ENCODE measurements around the gene TMEM72. TPM values are rescaled to one million over a fixed set of nuclear protein-coding genes. Genes with fewer than 3 reads are reported as not detected.

The TMEM72 gene
- total RNA-seq, 6 donors from 2014 or later: 0.06 TPM; not detected in 5

DNA sequence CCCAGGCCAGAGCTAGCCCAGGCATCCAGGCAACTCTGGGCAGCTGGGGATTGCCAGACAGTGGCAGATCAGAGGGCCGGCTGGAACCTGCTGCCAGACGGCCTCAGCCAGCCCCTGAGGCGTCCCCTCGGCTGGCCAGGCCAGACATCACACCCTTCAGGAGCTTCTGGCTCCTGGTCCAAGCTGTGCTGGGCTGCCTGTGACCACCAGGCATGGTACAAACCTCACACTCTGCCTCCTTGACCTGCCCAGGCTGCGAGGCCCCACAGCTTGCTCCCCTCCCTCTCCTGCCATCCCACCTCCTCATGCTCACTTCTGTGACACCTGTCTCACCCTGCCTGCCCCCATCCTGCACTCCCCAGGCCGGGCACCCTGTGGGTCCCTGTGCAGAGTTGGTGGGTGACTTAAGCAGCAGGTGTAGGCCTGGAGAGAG lies 61.8 kb downstream of the TMEM72 start:
- 81 to 85% methylated on average over 6 of the region's 6 CpGs for WGBS, 2 donors

GRCh38 chr10:44973323-44974081 lies 62.4 kb downstream of the TMEM72 start:
- peak overlapping the region in 1 of 4 donors; percentile 75 for H3K4me3 ChIP-seq
- peak overlapping the region; percentile 78 to 92 (median 88) for H3K27ac ChIP-seq
- WGBS, 2 donors: 42 to 62% methylated on average over 16 to 18 of the region's 18 CpGs
- H3K27me3 ChIP-seq: no peaks in the 10 kb centered on the region
- H3K4me1 ChIP-seq: peaks cover 36 to 61% (median 55%) of the 10 kb centered on the region in 4 donors
- H3K36me3 ChIP-seq: peaks cover 2 to 50% (median 19%) of the 10 kb centered on the region in 4 donors
- TF ChIP-seq POLR2AphosphoS5 (IDR thresholded peaks at IDR 0.05) (no peak), EP300 (IDR thresholded peaks at IDR 0.05) (peak in 1 of 4 donors; percentile 56), POLR2A (IDR thresholded peaks at IDR 0.05) (no peak)
- TF ChIP-seq, protein P1, sequence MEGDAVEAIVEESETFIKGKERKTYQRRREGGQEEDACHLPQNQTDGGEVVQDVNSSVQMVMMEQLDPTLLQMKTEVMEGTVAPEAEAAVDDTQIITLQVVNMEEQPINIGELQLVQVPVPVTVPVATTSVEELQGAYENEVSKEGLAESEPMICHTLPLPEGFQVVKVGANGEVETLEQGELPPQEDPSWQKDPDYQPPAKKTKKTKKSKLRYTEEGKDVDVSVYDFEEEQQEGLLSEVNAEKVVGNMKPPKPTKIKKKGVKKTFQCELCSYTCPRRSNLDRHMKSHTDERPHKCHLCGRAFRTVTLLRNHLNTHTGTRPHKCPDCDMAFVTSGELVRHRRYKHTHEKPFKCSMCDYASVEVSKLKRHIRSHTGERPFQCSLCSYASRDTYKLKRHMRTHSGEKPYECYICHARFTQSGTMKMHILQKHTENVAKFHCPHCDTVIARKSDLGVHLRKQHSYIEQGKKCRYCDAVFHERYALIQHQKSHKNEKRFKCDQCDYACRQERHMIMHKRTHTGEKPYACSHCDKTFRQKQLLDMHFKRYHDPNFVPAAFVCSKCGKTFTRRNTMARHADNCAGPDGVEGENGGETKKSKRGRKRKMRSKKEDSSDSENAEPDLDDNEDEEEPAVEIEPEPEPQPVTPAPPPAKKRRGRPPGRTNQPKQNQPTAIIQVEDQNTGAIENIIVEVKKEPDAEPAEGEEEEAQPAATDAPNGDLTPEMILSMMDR (IDR thresholded peaks at IDR 0.05): no peak
- DNase-seq (peak in 1 of 2 donors; percentile 74), ATAC-seq (ENCODE audit: low FRiP score in 2 of 2) (no peak)
- no peaks in the 10 kb centered on the region for H3K9me3 ChIP-seq

More for the DNA sequence above, 61.8 kb downstream of the TMEM72 start:
- ATAC-seq (ENCODE audit: low FRiP score in 2 of 2): no peak
- Histone ChIP-seq H3K36me3 (peaks cover 2 to 46% (median 19%) of the 10 kb centered on the region in 4 donors), H3K9me3 (no peaks in the 10 kb centered on the region), H3K27ac (peak overlapping the region; percentile 3 to 92 (median 88)), H3K4me1 (peaks cover 42 to 61% (median 58%) of the 10 kb centered on the region in 4 donors), H3K27me3 (no peaks in the 10 kb centered on the region), H3K4me3 (no peak overlapping the region)
- DNase-seq: no peak
- TF ChIP-seq EP300 (IDR thresholded peaks at IDR 0.05) (no peak), POLR2AphosphoS5 (IDR thresholded peaks at IDR 0.05) (peak in 1 of 2 donors; percentile 69), POLR2A (IDR thresholded peaks at IDR 0.05) (peak in 1 of 4 donors; percentile 14)

DNA sequence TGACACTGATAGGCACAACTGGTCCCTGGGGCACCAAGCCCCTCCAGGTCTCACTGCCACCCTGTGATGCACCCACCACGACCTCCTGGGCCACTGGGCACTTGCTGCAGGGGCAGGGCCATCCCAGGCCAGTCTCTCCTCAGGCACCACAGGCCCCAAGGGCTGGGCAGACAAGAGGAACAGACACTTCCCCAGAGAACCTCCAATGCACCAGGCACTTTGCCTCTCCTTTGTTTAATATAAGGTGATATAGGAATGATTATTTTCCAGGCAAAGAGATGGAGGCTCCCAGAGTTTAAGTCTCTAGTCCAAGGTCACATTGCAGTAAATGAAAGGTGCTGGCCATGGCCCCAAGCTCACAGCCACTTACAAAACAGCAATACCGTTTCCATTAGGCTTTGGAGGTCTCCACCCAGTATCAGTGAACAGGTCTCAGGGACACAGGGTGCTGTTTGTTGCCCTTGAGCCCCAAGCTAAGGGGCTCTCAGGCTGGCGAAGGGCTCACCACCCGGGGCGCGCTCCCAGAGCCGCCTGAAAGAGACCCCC lies 63.0 kb downstream of the TMEM72 start:
- no peaks in the 10 kb centered on the region for H3K9me3 ChIP-seq
- WGBS, 2 donors: 40% methylated on average over 7 of the region's 7 CpGs; no CpG with 5 or more reads in 1 of the 2 donors
- H3K4me3 ChIP-seq: peak overlapping the region in 3 of 4 donors; percentile 27 to 75 (median 70)
- H3K27ac ChIP-seq: peak overlapping the region; percentile 78 to 92 (median 88)
- H3K4me1 ChIP-seq: peaks cover 36 to 63% (median 54%) of the 10 kb centered on the region in 4 donors
- no peak for ATAC-seq (ENCODE audit: low FRiP score in 2 of 2)
- DNase-seq: no peak
- H3K36me3 ChIP-seq: peaks cover 2 to 50% (median 19%) of the 10 kb centered on the region in 4 donors
- H3K27me3 ChIP-seq: no peaks in the 10 kb centered on the region
- no peak for TF ChIP-seq POLR2AphosphoS5 (IDR thresholded peaks at IDR 0.05)
- no peak for TF ChIP-seq EP300 (IDR thresholded peaks at IDR 0.05)
- TF ChIP-seq, protein P1 (IDR thresholded peaks at IDR 0.05): no peak
- TF ChIP-seq POLR2A (IDR thresholded peaks at IDR 0.05): no peak

DNA sequence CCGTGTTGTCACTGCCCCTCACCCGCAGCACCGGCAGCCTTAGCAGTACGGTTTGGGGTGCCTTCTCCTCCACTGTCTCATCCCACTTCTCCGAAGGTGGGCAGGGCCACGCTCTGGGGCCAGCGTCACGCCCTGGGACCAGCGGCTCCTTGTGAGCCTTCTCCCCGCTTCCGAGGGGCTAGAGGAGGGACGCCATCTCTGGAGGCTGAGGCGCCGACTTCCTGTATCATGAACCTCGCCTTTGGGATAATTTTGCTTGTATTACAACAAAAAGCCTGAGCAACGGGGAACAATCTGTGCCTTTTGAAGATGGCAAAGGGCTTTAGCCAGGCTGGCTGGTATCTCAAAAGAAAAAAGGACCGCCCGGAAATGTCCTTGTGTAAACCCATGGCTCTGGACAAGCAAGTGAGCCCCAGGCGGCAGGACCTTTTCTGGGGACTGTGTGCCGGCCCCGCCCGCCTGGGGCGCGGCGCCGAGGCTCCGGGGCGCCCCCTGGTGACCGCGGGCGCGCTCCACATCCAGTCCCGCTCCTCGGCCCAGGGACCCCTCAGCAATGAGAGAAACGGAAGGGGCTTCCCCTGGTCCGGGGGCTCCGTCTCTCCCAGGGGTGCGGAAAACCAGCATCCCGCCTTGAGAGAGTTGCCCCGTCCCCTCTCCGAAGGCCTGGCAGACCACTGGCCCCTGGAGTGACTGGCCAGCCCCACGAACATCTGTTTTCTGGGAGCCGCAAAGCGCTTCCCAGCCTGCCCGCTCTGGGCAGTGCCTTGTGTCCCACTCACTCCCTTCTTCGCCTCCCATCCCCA lies 63.7 kb downstream of the TMEM72 start:
- peak; percentile 87 to 93 for ATAC-seq (ENCODE audit: low FRiP score in 2 of 2)
- no peaks in the 10 kb centered on the region for H3K27me3 ChIP-seq
- peak; percentile 89 to 95 for DNase-seq
- peak overlapping the region; percentile 78 to 92 (median 88) for H3K27ac ChIP-seq
- peak in 2 of 4 donors; percentile 17 to 41 for TF ChIP-seq POLR2A (IDR thresholded peaks at IDR 0.05)
- TF ChIP-seq, protein P1 (IDR thresholded peaks at IDR 0.05): peak; percentile 96 to 98 (median 97)
- peak; percentile 4 to 66 for TF ChIP-seq POLR2AphosphoS5 (IDR thresholded peaks at IDR 0.05)
- no peak for TF ChIP-seq EP300 (IDR thresholded peaks at IDR 0.05)
- WGBS, 2 donors: 4 to 10% methylated on average over 21 to 26 of the region's 46 CpGs
- peaks cover 2 to 49% (median 19%) of the 10 kb centered on the region in 4 donors for H3K36me3 ChIP-seq
- peaks cover 42 to 68% (median 58%) of the 10 kb centered on the region in 4 donors for H3K4me1 ChIP-seq
- peak overlapping the region in 3 of 4 donors; percentile 27 to 75 (median 70) for H3K4me3 ChIP-seq
- H3K9me3 ChIP-seq: no peaks in the 10 kb centered on the region

Data from upper lobe of left lung (tissue), 6 donors.